ENCODE results near the gene FBRSL1.
"Not testable (repeated sequence)": the region's sequence is repeated elsewhere in the genome, so short reads cannot be mapped to it uniquely, and the experiment has no call there.

The FBRSL1 gene

DNA sequence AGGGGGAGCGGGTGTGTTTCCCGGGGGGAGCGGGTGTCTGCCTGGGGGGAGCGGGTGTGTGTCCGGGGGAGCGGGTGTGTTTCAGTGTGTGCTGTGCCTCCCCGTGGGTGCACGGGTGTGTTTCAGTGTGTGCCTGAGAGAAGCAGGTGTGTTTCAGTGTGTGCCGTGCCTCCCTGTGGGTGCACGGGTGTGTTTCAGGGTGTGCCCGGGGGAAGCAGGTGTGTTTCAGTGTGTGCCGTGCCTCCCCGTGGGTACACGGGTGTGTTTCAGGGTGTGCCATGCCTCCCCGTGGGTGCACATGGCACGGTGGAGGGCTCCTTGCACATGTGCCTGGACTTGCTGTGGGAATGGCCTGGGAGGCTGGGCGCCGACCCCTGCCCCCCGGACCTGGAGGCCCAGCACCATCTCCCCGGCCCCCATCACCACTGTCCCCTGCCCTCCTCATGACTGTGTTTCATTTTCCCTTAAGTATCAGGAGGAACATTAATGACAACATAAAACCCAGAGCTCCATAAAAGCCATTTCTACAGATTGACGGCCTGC, 38.7 kb downstream of the FBRSL1 start:
- DNase-seq, result no peak

DNA sequence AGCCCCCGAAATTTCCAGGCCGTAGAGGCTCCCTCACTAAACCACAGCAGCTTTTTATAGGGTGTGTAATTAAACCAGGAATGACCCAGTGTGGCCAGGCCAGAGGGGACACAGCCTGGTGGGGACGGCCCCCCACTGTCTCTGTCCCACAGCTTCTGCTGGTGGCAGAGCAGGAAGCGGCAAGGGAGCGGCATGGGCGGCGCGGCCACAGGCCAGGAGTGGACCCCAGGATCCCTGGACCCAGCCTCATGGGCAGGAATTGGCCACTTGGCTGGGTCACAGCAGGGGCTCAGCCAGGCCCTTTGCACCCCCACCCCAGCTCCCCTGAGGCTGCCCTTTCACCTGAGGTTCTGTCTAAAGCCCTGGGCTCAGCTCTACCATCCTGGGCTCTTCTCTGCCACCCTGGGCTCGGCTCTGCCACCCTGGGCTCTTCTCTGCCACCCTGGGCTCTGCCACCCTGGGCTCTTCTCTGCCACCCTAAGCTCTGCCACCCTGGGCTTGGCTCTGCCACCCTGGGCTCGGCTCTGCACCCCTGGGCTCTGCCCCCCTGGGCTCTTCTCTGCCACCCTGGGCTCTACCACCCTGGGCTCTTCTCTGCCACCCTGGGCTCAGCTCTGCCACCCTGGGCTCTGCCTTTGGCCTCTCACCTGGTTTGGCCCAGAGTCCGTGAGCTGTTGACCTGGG, 39.3 kb downstream of the FBRSL1 start:
- DNase-seq, result no peak

DNA sequence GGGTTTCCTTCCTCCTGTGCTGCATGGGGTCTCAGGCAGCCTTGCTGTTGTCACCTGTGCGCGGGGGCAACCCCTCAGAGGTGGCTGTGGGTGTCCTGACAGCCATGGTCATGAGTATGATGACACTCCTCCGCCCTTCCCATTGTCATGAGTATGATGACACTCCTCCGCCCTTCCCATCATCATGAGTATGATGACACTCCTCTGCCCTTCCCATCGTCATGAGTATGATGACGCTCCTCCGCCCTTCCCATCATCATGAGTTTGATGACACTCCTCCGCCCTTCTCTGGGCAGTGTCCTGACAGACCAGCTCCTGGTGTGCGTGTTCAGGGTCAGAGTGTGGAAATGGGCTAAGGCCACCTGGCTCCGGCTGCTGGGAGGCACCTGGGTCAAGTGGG, 40.0 kb downstream of the FBRSL1 start:
- peak; percentile 59 for DNase-seq

DNA sequence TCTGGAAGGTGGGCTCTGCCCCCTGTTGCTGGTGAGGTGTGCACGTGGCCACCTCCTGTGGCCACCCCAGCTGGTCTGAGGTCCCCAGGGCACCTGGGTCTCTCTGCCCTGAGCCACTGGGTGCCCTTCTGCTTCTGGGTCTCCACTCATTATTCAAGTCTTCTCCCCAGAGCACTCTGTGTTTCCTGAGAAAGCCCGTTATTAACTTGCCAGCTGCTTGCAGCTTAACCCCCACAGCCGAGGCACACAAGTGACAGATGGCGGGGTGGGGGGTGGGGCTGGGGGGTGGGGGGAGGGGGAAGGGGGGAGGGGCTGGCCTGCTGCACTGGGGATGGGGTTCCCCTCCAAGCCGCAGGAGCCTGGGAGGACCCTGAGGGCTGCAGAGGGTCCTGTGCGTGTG, 40.5 kb downstream of the FBRSL1 start:
- no peak for DNase-seq

DNA sequence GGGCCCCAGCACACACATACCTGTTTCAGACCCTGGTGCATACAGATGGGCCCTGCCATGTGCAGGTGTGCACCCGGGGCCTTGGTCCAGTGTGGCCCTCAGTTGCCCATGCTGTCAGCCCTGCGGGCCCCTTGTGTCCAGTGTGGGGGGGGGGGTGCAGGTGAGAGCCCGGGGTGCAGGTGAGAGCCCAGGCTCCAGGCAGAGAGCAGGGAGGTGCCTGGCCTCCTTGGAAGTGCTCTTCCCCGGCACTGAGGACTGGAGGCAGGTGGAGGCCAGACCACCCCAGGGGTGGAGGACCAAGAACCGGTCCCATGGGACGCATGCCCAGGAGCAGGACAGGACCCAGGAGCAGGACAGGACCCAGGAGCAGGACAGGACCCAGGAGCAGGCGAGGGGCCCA, 40.9 kb downstream of the FBRSL1 start:
- no peak for DNase-seq

DNA sequence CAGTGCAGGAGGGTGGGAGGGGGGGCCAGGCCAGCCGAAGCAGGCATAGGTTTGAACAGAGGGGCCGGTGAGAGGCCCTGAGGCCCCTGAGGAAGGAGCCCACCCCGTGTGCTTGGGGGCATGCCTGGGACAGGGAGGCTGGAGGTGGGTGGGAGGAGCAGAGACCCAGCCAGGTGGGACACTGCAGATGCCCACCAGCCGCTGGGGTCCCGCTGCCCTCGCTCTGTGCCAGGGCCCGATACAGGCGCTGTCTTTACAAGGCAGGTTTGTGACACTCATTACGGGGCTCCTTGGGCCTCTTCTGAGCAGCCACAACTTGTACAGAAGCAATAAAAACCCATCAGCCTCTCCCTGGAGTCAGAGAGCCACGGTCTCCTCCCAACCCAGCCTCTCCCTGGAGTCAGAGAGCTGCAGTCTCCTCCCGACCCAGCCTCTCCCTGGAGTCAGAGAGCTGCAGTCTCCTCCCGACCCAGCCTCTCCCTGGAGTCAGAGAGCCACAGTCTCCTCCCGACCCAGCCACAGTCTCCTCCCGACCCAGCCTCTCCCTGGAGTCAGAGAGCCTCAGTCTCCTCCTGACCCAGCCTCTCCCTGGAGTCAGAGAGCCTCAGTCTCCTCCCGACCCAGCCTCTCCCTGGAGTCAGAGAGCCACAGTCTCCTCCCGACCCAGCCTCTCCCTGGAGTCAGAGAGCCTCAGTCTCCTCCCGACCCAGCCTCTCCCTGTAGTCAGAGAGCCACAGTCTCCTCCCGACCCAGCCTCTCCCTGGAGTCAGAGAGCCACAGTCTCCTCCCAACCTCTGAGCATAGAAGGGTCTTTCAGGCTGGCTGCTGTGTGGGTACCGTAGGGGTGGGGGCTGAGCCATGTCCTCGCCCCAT, 43.0 kb downstream of the FBRSL1 start:
- DNase-seq, result not testable (repeated sequence)

DNA sequence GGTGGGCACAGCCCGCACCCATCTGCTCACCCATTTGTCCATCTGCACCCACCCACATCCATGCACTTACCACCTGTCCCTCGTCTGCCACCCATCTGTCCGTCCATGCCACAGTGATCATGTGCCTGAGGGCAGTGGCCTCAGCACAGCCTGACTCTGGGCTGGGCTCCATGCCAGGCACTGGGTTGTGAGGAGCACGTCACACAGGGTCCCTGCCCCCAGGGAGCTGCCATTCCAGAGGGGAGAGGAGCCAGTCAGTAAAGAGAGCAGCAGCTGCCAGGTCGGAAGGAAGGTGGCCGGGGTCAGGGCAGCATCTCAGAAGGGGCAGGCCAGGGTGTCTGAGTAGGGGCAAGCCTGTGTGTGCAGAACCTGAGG, 43.6 kb downstream of the FBRSL1 start:
- no peak for DNase-seq

DNA sequence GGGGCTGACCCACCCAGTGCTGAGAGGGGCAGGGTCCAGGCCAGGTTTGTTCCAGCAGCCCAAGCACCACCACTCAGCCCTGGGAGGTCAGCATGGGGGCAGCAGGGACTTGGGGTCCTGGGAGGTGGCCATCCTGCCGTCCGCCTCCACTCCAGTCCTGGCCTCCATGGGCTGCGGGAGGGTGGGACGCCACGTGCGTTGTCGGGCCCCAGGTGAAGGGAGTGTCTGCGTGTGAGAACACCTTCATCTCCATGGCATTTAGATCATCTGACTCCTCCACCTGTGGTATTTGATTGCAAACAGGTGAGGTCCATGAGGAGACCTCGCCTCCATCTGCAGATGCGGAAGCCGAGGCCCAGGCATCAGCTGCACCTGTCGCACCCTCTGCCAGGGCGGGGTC, 44.1 kb downstream of the FBRSL1 start:
- no peak for DNase-seq

DNA sequence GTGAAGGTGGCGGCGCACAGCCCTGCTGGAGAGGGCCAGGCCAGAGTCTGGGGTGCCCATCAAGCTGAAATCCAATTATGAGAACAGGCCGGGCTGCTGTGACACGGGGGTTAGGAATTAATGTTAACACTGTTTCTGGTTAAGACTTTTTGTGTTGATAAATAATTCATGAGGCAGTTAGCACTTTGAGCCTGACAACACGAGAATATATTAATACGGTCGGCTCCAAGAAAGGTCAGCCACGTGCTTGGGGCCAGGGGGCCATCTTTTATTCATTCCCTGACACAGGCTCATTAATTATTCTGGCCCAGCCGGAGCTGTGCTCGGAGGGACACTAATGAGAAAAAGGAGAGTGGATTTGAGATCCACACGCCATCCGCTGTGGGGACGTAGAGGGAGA, 45.1 kb downstream of the FBRSL1 start:
- no peak for DNase-seq

DNA sequence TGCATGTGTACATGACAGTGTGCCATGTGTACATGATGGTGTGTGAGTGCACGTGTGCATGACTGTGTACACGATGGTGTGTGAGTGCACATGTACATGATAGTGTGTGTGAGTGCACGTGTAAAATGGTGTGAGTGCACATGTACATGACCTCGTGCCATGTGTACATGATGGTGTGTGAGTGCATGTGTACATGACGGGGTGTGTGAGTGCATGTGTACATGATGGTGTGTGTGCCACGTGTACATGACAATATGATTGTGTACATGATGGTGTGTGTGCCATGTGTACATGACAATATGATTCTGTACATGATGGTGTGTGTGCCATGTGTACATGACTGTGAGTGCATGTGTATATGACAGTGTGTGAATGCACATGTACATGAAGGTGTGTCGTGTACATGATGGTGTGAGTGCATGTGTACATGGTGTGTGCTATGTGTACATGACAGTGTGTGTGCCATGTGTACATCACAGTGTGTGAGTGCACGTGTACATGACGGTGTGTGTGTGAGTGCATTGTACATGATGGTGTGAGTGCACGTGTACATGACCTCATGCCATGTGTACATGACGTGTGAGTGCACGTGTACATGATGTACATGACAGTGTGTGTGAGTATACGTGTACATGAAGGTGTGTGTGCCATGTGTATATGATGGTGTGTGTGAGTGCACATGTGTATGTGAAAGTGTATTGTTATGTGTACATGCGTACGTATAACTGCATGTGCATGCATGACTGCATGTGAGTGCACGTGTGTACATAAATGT, 46.3 kb downstream of the FBRSL1 start:
- DNase-seq, result no peak

DNA sequence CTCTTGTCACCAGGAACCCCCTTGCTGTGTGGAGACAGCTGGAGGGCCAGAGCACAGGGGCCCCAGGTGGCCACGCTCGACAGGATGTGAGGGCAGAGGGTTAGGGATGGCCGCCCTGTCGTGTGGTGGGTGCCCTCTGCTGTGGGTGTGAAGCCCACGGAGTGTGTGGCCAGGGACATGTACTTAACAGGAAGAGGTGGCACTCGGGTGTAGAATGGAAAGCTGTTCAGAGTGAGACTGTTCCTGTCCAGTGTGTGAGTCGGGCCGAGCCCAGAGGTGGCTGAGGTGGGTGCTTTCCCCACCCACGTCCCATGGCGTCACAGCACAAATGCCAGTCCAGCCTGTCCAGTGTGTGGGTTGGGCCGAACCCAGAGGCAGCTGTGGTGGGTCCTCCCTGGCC, 47.1 kb downstream of the FBRSL1 start:
- no peak for DNase-seq

DNA sequence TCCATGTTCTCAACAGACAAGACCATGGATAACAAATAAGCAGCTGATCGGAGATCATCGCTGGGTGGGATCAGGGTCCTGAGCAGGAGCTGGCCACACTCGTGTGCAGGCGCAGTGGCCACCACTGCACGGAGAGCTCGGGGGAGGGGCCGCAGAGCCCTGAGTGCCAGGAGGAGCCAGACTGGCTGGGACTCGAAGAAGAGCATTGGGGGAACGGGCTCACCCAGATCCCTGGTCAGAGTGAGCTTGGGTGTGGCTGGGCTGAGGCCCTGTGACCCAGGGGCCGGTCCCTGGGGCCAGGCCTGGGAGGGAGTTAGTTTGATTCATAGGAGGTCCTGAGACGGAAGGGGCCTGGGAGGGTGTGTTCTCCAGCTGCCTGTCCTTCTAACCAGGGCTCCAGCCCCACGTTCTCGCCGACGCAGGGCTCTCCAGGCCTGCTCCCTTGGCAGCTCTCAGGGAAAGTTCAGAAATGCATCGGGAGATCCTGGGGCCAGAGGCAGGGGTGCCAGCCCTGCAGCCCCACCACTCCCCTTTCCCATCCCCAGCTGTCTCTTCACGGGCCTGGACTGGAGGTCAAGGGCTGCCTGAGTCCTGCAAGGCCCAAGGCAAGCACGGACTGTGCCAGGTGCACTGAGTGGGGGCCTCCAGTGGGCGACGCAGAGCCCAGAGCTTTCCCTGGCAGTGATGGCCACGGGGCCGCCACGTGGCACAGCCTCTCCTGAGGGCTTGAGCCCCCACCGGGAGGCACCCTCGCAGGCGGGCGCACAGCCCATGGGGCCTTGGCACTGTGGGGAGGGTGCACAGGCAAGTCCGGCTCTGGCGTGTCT, 48.1 kb downstream of the FBRSL1 start:
- no peak for DNase-seq

DNA sequence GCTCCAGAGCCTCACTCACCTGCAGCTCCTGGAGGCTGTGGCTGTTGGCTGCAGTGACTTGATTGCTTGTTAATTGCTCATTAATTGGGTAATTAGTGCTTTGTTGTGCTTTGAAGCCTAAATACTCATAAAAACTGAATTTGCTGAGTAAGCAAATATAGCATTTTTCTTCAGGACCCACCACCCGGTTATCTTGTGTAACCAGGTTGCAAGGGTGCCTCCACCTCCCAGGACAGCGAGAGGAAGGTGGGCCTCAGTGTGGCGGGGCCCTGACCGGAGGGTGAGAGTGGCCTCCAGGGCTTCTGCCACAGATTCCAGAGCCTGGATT, 48.7 kb downstream of the FBRSL1 start:
- DNase-seq, result no peak

DNA sequence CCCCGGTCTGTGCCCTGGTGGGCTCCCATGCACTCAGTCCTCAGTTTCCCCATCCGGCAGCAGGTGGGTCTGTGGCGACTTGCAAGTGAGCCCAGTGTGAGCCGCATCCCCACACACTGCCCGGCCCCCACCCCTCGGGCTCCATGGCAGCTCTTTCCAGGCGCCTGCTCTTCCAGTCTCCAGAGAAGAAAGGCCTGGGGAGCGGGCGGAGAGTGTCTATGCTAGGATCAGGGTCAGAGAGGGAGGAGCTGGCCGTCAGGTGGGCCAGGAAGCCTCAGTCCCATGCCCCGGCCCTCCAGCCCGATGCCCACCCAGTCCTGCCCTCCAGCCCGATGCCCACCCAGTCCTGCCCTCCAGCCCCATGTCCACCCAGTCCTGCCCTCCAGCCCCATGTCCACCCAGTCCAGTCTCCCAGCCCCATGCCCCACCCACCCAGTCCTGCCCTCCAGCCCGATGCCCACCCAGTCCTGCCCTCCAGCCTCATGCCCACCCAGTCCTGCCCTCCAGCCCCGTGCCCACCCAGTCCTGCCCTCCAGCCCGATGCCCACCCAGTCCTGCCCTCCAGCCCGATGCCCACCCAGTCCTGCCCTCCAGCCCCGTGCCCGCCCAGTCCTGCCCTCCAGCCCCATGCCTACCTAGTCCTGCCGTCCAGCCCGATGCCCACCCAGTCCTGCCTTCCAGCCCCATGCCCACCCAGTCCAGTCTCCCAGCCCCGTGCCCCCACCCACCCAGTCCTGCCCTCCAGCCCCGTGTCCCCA, 49.2 kb downstream of the FBRSL1 start:
- no peak for DNase-seq

DNA sequence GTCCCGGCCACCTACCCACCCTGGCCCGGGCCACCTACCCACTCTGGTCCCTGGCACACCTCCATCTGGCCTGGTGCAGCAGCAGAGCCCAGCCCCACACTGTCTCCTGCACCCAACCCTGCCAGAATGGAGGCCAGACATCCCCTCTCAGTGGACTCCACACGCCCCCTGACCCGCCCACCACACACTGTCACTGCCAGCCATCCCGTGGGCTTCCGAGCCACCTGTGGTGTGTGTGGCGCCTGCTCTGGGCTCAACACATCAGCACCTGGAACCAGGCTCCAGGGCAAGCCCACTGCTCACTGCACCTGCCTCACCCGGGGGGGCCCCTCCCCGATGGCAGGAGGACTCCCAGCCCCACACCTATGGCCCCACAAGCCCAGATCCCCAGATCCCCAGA, 50.5 kb downstream of the FBRSL1 start:
- no peak for DNase-seq

DNA sequence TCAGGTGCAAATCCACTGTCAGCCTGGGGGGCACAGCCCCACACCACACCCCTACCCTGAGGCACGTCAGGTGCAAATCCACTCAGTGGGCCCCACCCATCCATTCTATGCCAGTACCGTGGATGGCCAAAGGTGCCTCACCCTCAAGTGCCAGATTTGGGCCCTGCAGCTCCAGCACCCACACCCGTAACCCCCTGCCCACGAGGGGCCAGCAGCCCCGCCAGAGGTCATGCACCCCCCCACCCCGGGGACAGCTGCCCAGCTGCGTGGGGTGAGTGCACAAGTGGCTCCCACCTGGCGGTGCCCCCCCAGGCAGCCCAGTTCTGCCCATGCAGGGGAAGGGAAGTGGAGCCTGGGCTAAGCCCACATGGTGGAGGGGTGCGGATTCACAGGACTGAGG, 51.2 kb downstream of the FBRSL1 start:
- no peak for DNase-seq

DNA sequence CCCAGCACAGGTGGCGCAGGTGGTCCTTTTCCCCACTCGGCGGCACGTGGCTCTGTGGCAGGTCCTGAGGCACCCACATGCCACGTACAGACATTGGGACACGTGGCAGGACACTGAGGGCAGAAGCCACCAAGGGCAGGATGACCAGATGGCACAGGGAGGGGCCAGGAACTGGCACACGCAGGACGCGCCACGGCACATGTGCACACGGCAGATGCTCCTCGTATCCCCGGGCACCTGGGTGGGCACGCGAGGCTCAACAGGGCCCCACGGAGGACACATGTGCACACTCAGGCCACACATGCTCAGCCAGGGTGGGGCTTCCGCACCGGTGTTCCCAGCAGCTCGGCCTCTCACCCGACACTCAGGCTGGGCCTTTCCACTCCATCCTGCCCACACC, 52.0 kb downstream of the FBRSL1 start:
- DNase-seq, result no peak

DNA sequence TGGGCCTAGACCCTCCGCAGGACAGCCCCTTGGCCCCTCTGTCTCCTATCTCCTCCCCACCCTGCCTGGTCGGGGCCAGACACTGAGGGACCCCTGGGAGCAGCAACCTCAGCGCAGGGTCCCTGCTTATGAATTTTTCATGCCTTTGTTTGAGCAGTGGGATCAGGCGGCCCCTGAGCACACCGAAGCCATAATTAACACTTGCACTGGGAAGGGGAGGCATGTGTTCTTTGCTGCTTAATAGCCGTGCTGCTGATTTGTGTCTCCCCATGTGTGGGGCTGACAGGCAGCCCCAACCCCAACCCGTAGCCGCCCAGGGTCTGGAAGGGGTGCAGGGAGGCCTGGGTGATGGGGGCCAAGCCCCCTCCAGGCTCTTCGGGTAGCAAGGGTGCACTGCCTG, 52.7 kb downstream of the FBRSL1 start:
- no peak for DNase-seq

DNA sequence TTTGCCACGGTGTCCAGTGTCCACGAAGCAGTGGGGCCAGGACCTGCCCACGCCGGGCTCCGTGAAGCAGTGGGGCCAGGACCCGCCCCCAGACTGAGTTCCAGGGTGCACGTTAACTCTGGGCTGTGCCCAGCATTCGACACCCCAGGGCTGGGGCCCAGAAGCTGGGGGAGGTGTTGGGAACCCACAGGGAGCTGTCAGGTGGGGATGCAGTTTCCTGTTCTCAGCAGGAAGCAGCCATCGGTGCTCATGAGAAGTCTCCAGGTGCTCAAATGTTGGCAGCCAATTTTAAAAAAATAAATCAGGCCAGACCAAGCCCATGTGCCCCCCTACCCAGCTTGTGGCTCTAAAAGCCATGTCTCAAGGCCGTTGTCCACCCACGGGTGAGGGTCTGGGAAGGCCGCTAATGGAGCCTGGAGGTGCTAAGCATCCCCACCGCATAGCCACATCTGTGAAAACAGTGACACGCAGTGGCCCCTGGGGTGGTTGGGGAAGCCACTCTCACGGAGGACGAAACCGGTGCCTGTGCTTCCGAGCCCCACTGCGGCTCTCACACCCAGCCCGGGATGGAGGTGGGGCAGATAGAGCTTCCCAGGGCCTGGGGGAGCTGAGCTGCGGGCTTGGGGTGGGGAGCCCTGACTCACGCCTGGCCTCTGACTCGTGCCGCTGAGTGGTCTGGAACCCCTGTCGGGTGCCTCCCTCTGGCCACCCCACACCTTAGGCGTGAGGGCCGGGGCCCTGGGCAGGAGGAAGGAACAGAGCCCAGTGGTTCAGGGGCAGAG, 53.5 kb downstream of the FBRSL1 start:
- DNase-seq, result no peak

DNA sequence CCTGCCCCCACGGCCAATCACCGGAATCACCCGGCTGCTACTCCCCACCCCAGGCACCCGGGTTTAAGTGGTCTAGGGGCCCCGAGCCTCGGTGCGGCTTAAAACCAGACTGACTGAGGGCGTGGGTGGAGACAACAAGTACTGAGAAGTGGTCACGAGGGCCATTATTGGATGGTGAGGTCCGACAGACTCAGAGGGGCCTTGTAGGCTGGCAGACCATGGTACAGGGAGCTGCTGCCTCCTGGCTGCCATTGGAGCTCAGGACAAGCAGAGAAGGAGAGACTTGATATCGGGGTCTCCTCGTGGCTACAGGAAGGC, 54.1 kb downstream of the FBRSL1 start:
- no peak for DNase-seq

DNA sequence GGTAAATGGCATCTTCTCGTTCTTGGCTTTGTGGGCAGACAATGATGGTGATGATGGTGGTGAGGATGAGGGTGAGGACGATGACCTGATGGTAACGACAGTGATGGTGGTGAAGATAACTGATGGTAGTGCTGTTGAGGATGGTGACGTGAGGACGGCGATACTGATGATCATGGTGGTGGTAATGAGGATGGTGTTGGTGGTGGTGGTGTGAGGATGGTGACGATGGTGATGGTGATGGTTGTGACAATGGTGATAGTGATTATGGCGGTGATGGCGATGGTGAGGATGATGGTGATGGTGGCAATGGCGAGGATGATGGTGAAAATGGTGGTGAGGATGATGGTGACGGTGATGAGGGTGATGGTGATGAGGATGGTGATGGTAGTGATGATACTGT, 54.5 kb downstream of the FBRSL1 start:
- DNase-seq, result no peak

Measured in suppressor macrophage treated with lipopolysaccharide for 4 hours (primary cell).